ENCODE results near the gene CACFD1.

CACFD1 gene

DNA sequence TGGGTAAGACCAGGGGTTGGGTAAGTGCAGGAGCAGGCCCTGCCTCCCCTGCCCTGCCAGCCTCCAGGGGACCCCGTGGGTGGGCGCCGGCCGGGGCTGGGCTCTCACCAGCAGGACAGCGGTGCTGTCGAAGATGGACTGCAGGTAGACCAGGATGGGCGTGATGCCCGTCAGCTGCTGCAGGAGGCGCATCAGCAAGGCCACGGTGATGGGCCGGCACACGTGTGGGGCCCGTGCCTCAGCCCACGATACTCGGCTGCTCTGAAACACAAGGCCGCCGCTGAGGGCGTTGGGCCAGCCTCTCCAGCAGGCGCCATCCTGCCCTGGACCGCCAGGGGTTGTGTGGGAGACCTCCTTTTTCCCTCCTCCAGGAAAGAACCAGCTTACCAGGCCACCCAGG is 15.1 kb downstream of the CACFD1 start:
- no CpG with 5 or more reads among the region's 20 CpGs for WGBS (ENCODE audit: extremely low coverage, insufficient coverage, insufficient read length)
- Histone ChIP-seq H2BK5ac (ENCODE audit: low read depth, low read length, poor library complexity) (no peak overlapping the region), H2AFZ (ENCODE audit: insufficient read depth, low read length, poor library complexity) (no peak overlapping the region), H3K4ac (ENCODE audit: low read depth, low read length) (no peak overlapping the region), H3K4me2 (ENCODE audit: low read length) (no peak overlapping the region), H4K12ac (ENCODE audit: low read depth, low read length) (no peak overlapping the region), H3K23ac (ENCODE audit: low read length) (no peak overlapping the region), H3K14ac (ENCODE audit: low read length) (no peak overlapping the region), H3K79me2 (ENCODE audit: control insufficient read depth, insufficient read depth, low read length, poor library complexity) (no peaks in the 10 kb centered on the region), H2BK12ac (ENCODE audit: low read length) (no peak overlapping the region), H3K4me3 (ENCODE audit: low read depth, low read length) (no peak overlapping the region), H2BK120ac (ENCODE audit: insufficient read depth, low read length, poor library complexity) (no peak overlapping the region), H3K4me1 (ENCODE audit: control insufficient read depth in 1 of 2, insufficient read depth in 2 of 2, low read length in 2 of 2) (peaks cover 11 to 12% of the 10 kb centered on the region in 2 experiments), H3K18ac (ENCODE audit: low read length) (no peak overlapping the region), H3K27ac (ENCODE audit: low read depth, low read length) (no peak overlapping the region), H3K79me1 (ENCODE audit: low read length) (peaks cover 4% of the 10 kb centered on the region), H3K9ac (ENCODE audit: low read length) (no peak overlapping the region), H4K91ac (ENCODE audit: low read depth, low read length) (no peak overlapping the region), H2AK5ac (ENCODE audit: low read length) (no peak overlapping the region), H3K27me3 (ENCODE audit: insufficient read depth, low read length) (no peaks in the 10 kb centered on the region), H4K8ac (ENCODE audit: low read depth, low read length) (no peak overlapping the region), H3K36me3 (ENCODE audit: control insufficient read depth in 1 of 2, insufficient read depth in 2 of 2, low read length in 2 of 2) (peaks cover 30 to 31% of the 10 kb centered on the region in 2 experiments), H3K9me3 (ENCODE audit: insufficient read depth, low read depth, low read length) (no peaks in the 10 kb centered on the region)
- no peak for DNase-seq

DNA sequence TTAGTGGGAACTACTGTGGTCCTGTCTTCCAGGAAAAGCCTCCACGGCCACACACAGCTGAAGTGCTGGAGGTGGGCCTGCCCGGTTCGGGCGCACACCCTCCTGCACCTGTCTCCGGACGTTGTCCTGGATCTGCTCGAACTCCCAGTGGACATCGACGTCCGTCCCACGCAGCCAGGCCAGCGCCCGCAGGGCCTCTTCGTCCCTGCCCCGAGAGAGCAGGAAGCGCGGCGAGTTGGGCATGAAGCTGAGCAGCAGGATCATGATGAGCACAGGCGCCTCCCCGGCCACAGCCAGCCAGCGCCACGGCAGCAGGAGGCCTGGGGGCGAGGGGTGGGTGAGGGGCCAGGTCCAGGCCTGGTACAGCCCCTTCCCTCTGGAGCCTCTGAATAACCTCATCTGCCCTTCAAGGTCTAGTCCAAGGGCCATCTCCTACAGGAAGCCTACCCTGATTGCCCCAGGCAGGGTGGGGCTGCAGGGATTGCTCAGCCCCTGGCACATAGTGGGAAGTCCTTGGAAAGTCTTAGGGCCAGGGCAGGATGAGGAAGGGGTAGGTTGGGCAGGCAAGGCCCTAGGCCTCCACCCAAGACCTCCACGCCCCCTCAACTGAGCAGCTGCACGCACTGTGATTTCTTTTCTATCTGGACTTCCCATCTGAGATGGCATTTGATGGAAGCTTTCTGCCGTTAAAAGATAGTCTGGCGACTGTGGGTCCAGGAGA is 15.7 kb downstream of the CACFD1 start:
- Histone ChIP-seq H3K4me3 (ENCODE audit: low read depth, low read length) (no peak overlapping the region), H2AFZ (ENCODE audit: insufficient read depth, low read length, poor library complexity) (no peak overlapping the region), H3K14ac (ENCODE audit: low read length) (no peak overlapping the region), H3K27ac (ENCODE audit: low read depth, low read length) (no peak overlapping the region), H4K91ac (ENCODE audit: low read depth, low read length) (no peak overlapping the region), H3K9ac (ENCODE audit: low read length) (no peak overlapping the region), H4K8ac (ENCODE audit: low read depth, low read length) (no peak overlapping the region), H3K79me2 (ENCODE audit: control insufficient read depth, insufficient read depth, low read length, poor library complexity) (no peaks in the 10 kb centered on the region), H2AK5ac (ENCODE audit: low read length) (no peak overlapping the region), H3K79me1 (ENCODE audit: low read length) (peaks cover 4% of the 10 kb centered on the region), H2BK5ac (ENCODE audit: low read depth, low read length, poor library complexity) (no peak overlapping the region), H2BK120ac (ENCODE audit: insufficient read depth, low read length, poor library complexity) (no peak overlapping the region), H3K23ac (ENCODE audit: low read length) (no peak overlapping the region), H3K4me1 (ENCODE audit: control insufficient read depth in 1 of 2, insufficient read depth in 2 of 2, low read length in 2 of 2) (peaks cover 11 to 12% of the 10 kb centered on the region in 2 experiments), H2BK12ac (ENCODE audit: low read length) (no peak overlapping the region), H3K9me3 (ENCODE audit: insufficient read depth, low read depth, low read length) (no peaks in the 10 kb centered on the region), H3K4me2 (ENCODE audit: low read length) (no peak overlapping the region), H3K36me3 (ENCODE audit: control insufficient read depth in 1 of 2, insufficient read depth in 2 of 2, low read length in 2 of 2) (peaks cover 30 to 31% of the 10 kb centered on the region in 2 experiments), H3K4ac (ENCODE audit: low read depth, low read length) (no peak overlapping the region), H3K18ac (ENCODE audit: low read length) (no peak overlapping the region), H3K27me3 (ENCODE audit: insufficient read depth, low read length) (no peaks in the 10 kb centered on the region), H4K12ac (ENCODE audit: low read depth, low read length) (no peak overlapping the region)
- no peak for DNase-seq
- no CpG with 5 or more reads among the region's 27 CpGs for WGBS (ENCODE audit: extremely low coverage, insufficient coverage, insufficient read length)

DNA sequence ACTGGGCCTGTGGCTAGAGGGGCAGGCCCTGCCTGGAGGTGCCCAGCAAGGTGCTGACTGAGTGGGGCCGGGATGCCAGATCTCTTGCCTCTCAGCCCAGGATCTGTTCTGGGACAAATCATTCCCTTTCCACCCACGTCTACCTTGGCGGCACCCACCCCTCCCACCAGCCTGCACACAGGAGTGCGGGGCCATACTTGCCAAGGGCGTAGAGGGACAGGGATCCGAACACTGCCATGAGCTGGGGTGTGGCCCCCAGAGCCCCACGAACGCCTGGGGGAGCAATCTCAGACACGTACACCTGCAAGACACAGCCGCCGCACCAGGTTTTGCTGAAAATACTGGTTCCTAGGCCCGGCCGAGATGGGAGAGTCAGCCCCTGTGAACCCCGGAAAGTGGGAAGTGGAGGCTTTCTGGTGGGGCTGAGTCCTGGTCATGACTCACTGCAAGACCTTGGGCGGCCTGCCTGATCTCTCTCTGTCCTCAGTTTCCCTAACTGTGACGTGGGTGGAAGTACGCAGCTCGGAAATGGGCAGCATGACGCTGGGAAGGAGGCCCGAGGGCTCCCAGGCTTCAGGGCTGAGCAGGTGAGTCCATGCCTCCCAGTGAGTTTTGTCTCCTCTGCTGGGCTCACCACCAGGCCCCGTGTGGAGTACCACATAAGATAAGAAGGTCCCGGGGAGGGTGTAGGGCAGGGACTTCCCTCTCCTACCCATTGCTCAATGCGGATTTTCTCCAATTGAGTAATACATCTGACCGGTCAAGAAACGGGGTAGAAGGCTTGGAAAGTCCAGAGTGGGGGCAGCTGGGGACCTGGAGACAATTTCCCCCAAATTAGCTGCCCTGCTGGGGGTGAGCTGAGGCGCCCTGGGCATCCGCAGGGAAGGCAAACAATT is 16.5 kb downstream of the CACFD1 start:
- Histone ChIP-seq H3K79me2 (ENCODE audit: control insufficient read depth, insufficient read depth, low read length, poor library complexity) (no peaks in the 10 kb centered on the region), H3K4me3 (ENCODE audit: low read depth, low read length) (no peak overlapping the region), H2BK12ac (ENCODE audit: low read length) (no peak overlapping the region), H4K91ac (ENCODE audit: low read depth, low read length) (no peak overlapping the region), H2AFZ (ENCODE audit: insufficient read depth, low read length, poor library complexity) (no peak overlapping the region), H3K4me1 (ENCODE audit: control insufficient read depth in 1 of 2, insufficient read depth in 2 of 2, low read length in 2 of 2) (peaks cover 11 to 12% of the 10 kb centered on the region in 2 experiments), H3K4me2 (ENCODE audit: low read length) (no peak overlapping the region), H2BK5ac (ENCODE audit: low read depth, low read length, poor library complexity) (no peak overlapping the region), H3K9me3 (ENCODE audit: insufficient read depth, low read depth, low read length) (no peaks in the 10 kb centered on the region), H3K18ac (ENCODE audit: low read length) (no peak overlapping the region), H4K12ac (ENCODE audit: low read depth, low read length) (no peak overlapping the region), H3K9ac (ENCODE audit: low read length) (no peak overlapping the region), H2BK120ac (ENCODE audit: insufficient read depth, low read length, poor library complexity) (no peak overlapping the region), H3K4ac (ENCODE audit: low read depth, low read length) (no peak overlapping the region), H3K36me3 (ENCODE audit: control insufficient read depth in 1 of 2, insufficient read depth in 2 of 2, low read length in 2 of 2) (peaks cover 30 to 31% of the 10 kb centered on the region in 2 experiments), H3K27ac (ENCODE audit: low read depth, low read length) (no peak overlapping the region), H4K8ac (ENCODE audit: low read depth, low read length) (no peak overlapping the region), H3K23ac (ENCODE audit: low read length) (no peak overlapping the region), H3K79me1 (ENCODE audit: low read length) (peaks cover 4% of the 10 kb centered on the region), H2AK5ac (ENCODE audit: low read length) (no peak overlapping the region), H3K14ac (ENCODE audit: low read length) (no peak overlapping the region), H3K27me3 (ENCODE audit: insufficient read depth, low read length) (no peaks in the 10 kb centered on the region)
- WGBS (ENCODE audit: extremely low coverage, insufficient coverage, insufficient read length): no CpG with 5 or more reads among the region's 27 CpGs
- peak; percentile 29 to 63 for DNase-seq

DNA sequence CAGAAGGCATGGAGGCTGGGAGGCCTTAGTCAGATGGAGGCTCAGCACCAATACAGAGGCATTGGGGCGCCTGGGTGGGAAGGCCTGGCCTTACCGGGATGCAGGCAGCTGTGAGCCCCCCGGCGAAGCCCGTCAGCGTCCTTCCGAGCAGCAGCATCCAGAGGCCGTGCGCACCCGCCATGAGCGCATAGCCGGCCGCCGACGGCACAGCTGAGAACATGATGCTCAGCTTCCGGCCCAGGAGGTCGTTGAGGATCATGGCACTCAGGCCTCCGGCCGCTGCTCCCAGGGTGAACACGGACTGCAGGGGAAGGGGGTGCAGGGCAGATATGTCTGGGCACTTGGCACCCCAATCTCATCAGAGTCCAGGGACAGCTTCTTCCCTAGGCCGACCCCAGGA is 17.2 kb downstream of the CACFD1 start:
- no peak overlapping the region for H3K18ac ChIP-seq (ENCODE audit: low read length)
- H4K8ac ChIP-seq (ENCODE audit: low read depth, low read length): no peak overlapping the region
- no peak overlapping the region for H4K12ac ChIP-seq (ENCODE audit: low read depth, low read length)
- no peak overlapping the region for H3K27ac ChIP-seq (ENCODE audit: low read depth, low read length)
- peaks cover 26 to 27% of the 10 kb centered on the region in 2 experiments for H3K36me3 ChIP-seq (ENCODE audit: control insufficient read depth in 1 of 2, insufficient read depth in 2 of 2, low read length in 2 of 2)
- H3K14ac ChIP-seq (ENCODE audit: low read length): no peak overlapping the region
- H2AFZ ChIP-seq (ENCODE audit: insufficient read depth, low read length, poor library complexity): no peak overlapping the region
- H3K4me1 ChIP-seq (ENCODE audit: control insufficient read depth in 1 of 2, insufficient read depth in 2 of 2, low read length in 2 of 2): peaks cover 11 to 12% of the 10 kb centered on the region in 2 experiments
- H3K79me2 ChIP-seq (ENCODE audit: control insufficient read depth, insufficient read depth, low read length, poor library complexity): no peaks in the 10 kb centered on the region
- H2AK5ac ChIP-seq (ENCODE audit: low read length): no peak overlapping the region
- no peak overlapping the region for H3K4me2 ChIP-seq (ENCODE audit: low read length)
- no peak for DNase-seq
- H3K27me3 ChIP-seq (ENCODE audit: insufficient read depth, low read length): no peaks in the 10 kb centered on the region
- H3K4me3 ChIP-seq (ENCODE audit: low read depth, low read length): no peak overlapping the region
- no peak overlapping the region for H4K91ac ChIP-seq (ENCODE audit: low read depth, low read length)
- no peak overlapping the region for H2BK120ac ChIP-seq (ENCODE audit: insufficient read depth, low read length, poor library complexity)
- H3K23ac ChIP-seq (ENCODE audit: low read length): no peak overlapping the region
- H2BK12ac ChIP-seq (ENCODE audit: low read length): no peak overlapping the region
- peaks cover 4% of the 10 kb centered on the region for H3K79me1 ChIP-seq (ENCODE audit: low read length)
- no peak overlapping the region for H3K4ac ChIP-seq (ENCODE audit: low read depth, low read length)
- WGBS (ENCODE audit: extremely low coverage, insufficient coverage, insufficient read length): no CpG with 5 or more reads among the region's 21 CpGs
- H2BK5ac ChIP-seq (ENCODE audit: low read depth, low read length, poor library complexity): no peak overlapping the region
- no peak overlapping the region for H3K9ac ChIP-seq (ENCODE audit: low read length)
- H3K9me3 ChIP-seq (ENCODE audit: insufficient read depth, low read depth, low read length): no peaks in the 10 kb centered on the region
